Measurements from ENCODE around the gene DDX3X. TPM values are rescaled to one million over a fixed set of nuclear protein-coding genes. Genes with fewer than 3 reads are reported as not detected.

DDX3X gene
- total RNA-seq, 4 donors from 2014 or later = 161 to 383 (median 228) TPM

GRCh38 chrX:41333003-41333743 is 789 bp upstream of the DDX3X start:
- H3K9me3 ChIP-seq = no peaks in the 10 kb centered on the region
- 1% methylated on average over 41 of the region's 64 CpGs for WGBS
- peaks cover 18% of the 10 kb centered on the region for H3K4me1 ChIP-seq
- no peaks in the 10 kb centered on the region for H3K27me3 ChIP-seq
- H3K4me3 ChIP-seq = peak overlapping the region; percentile 74
- peak; percentile 91 to 95 for DNase-seq (ENCODE audit: low spot score in 2 of 2)
- peak in 1 of 3 donors; percentile 21 for TF ChIP-seq POLR2AphosphoS5 (IDR thresholded peaks at IDR 0.05)
- TF ChIP-seq EP300 (IDR thresholded peaks at IDR 0.05) = no peak
- TF ChIP-seq CTCF (IDR thresholded peaks at IDR 0.05) = no peak
- TF ChIP-seq POLR2A (IDR thresholded peaks at IDR 0.05) = peak in 1 of 2 donors; percentile 76
- H3K27ac ChIP-seq = peak overlapping the region; percentile 100
- no peaks in the 10 kb centered on the region for H3K36me3 ChIP-seq

- DNase-seq (ENCODE audit: low spot score in 2 of 2) = peak; percentile 87 to 95
- Histone ChIP-seq H3K27ac (peak overlapping the region; percentile 100), H3K4me3 (peak overlapping the region; percentile 74), H3K27me3 (no peaks in the 10 kb centered on the region), H3K4me1 (peaks cover 31% of the 10 kb centered on the region), H3K36me3 (no peaks in the 10 kb centered on the region), H3K9me3 (no peaks in the 10 kb centered on the region)
- TF ChIP-seq POLR2AphosphoS5 (IDR thresholded peaks at IDR 0.05) (peak in 1 of 3 donors; percentile 62), EP300 (IDR thresholded peaks at IDR 0.05) (no peak), POLR2A (IDR thresholded peaks at IDR 0.05) (peak in 1 of 2 donors; percentile 52), CTCF (IDR thresholded peaks at IDR 0.05) (no peak)
- under 1% methylated on average over 23 of the region's 77 CpGs for WGBS
Observed at GRCh38 chrX:41334363-41335197, 618 bp downstream of the DDX3X start.

GRCh38 chrX:41335198-41335957 is 1.4 kb downstream of the DDX3X start:
- peak overlapping the region; percentile 100 for H3K27ac ChIP-seq
- TF ChIP-seq POLR2AphosphoS5 (IDR thresholded peaks at IDR 0.05) (no peak), EP300 (IDR thresholded peaks at IDR 0.05) (no peak), POLR2A (IDR thresholded peaks at IDR 0.05) (no peak), CTCF (IDR thresholded peaks at IDR 0.05) (no peak)
- H3K4me1 ChIP-seq = peaks cover 34% of the 10 kb centered on the region
- no peaks in the 10 kb centered on the region for H3K27me3 ChIP-seq
- H3K36me3 ChIP-seq = no peaks in the 10 kb centered on the region
- no peak for DNase-seq (ENCODE audit: low spot score in 2 of 2)
- peak overlapping the region; percentile 74 for H3K4me3 ChIP-seq
- H3K9me3 ChIP-seq = no peaks in the 10 kb centered on the region
- 3% methylated on average over 15 of the region's 15 CpGs for WGBS

- no peaks in the 10 kb centered on the region for H3K36me3 ChIP-seq
- H3K27ac ChIP-seq = peak overlapping the region; percentile 100
- peak overlapping the region; percentile 74 for H3K4me3 ChIP-seq
- H3K9me3 ChIP-seq = no peaks in the 10 kb centered on the region
- peaks cover 29% of the 10 kb centered on the region for H3K4me1 ChIP-seq
- no peaks in the 10 kb centered on the region for H3K27me3 ChIP-seq
- TF ChIP-seq POLR2A (IDR thresholded peaks at IDR 0.05) (no peak), CTCF (IDR thresholded peaks at IDR 0.05) (no peak), EP300 (IDR thresholded peaks at IDR 0.05) (no peak), POLR2AphosphoS5 (IDR thresholded peaks at IDR 0.05) (no peak)
- WGBS = 39% methylated on average over 6 of the region's 6 CpGs
- no peak for DNase-seq (ENCODE audit: low spot score in 2 of 2)
Observed at GRCh38 chrX:41335958-41336331, 2.0 kb downstream of the DDX3X start.

Measured in suprapubic skin (tissue), 4 donors.